ENCODE results near the gene GINS2.

- TF ChIP-seq EP300 (IDR thresholded peaks at IDR 0.05): no peak
- TF ChIP-seq, protein P1, sequence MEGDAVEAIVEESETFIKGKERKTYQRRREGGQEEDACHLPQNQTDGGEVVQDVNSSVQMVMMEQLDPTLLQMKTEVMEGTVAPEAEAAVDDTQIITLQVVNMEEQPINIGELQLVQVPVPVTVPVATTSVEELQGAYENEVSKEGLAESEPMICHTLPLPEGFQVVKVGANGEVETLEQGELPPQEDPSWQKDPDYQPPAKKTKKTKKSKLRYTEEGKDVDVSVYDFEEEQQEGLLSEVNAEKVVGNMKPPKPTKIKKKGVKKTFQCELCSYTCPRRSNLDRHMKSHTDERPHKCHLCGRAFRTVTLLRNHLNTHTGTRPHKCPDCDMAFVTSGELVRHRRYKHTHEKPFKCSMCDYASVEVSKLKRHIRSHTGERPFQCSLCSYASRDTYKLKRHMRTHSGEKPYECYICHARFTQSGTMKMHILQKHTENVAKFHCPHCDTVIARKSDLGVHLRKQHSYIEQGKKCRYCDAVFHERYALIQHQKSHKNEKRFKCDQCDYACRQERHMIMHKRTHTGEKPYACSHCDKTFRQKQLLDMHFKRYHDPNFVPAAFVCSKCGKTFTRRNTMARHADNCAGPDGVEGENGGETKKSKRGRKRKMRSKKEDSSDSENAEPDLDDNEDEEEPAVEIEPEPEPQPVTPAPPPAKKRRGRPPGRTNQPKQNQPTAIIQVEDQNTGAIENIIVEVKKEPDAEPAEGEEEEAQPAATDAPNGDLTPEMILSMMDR (IDR thresholded peaks at IDR 0.05): no peak
These were observed 8.3 kb downstream of the GINS2 start for GRCh38 chr16:85680352-85680944.

Data from suprapubic skin (tissue), 3 donors.